BJ (cell line): ENCODE results near the gene EXOC3. TPM values are rescaled to one million over a fixed set of nuclear protein-coding genes. Genes with fewer than 3 reads are reported as not detected.

Source experiments
- CTCF ChIA-PET: fragments of 350-600 bp; formaldehyde crosslinking; extraction: SDS; loops from one replicate; lab custom pipeline; 2021; ENCODE audit warnings: antibody characterized with exemption, inconsistent platforms; lab: Yijun Ruan, JAX
- POLR2A ChIA-PET: fragments of 300-600 bp; sonication (Branson Sonifier 250); formaldehyde crosslinking; extraction: SDS; loops from one replicate; lab custom pipeline; 2021; ENCODE audit warnings: antibody characterized with exemption; lab: Charles Lee
- DNase-seq: peaks from one replicate; pipeline ENCODE4 v3.0.0-alpha.2; 2011; ENCODE audit warnings: low read depth
- H3K27me3 ChIP-seq: 2 replicates; pipeline ENCODE4 v1.6.0; 2011; ENCODE audit warnings: low read length; ENCODE audit not compliant: control insufficient read depth, insufficient read depth
- H3K36me3 ChIP-seq: 2 replicates; pipeline ENCODE4 v1.5.1; 2011; ENCODE audit warnings: low read length; ENCODE audit not compliant: control insufficient read depth, insufficient read depth
- H3K4me3 ChIP-seq: 2 replicates; pipeline ENCODE4 v1.5.1; 2011; ENCODE audit warnings: low read depth, mild to moderate bottlenecking, control low read depth, low read length
- CTCF ChIP-seq: IDR thresholded peaks from 2 replicates; pipeline ENCODE4 v1.5.1; 2011; ENCODE audit warnings: low read depth, mild to moderate bottlenecking, control low read depth, inconsistent platforms, low read length, moderate library complexity; ENCODE audit not compliant: insufficient read depth
- polyA plus RNA-seq: library from polyadenylated mRNA; depleted of rRNA; stranded (reverse); fragments of >200 nt; gene quantifications from 2 replicates; pipeline ENCODE4 v1.2.3, GENCODE V29; 2011

The EXOC3 gene
- polyA plus RNA-seq, 1 experiment: 32.1 TPM

- POLR2A ChIA-PET: no interaction called here
- CTCF ChIA-PET: interaction anchor here (1.0 to 5.3 kb wide), 5 partner anchors 11 to 112 kb away, joined by 4 to 60 read pairs (median 17); partner anchors contain the start of gene AHRR
- TF ChIP-seq CTCF: no peak
- DNase-seq: no peak
- H3K4me3 ChIP-seq: no peak overlapping the region
- peaks cover 29% of the 10 kb centered on the region for H3K36me3 ChIP-seq
- no peaks in the 10 kb centered on the region for H3K27me3 ChIP-seq
Observed at GRCh38 chr5:428754-429452, 14.1 kb upstream of the EXOC3 start.

DNA sequence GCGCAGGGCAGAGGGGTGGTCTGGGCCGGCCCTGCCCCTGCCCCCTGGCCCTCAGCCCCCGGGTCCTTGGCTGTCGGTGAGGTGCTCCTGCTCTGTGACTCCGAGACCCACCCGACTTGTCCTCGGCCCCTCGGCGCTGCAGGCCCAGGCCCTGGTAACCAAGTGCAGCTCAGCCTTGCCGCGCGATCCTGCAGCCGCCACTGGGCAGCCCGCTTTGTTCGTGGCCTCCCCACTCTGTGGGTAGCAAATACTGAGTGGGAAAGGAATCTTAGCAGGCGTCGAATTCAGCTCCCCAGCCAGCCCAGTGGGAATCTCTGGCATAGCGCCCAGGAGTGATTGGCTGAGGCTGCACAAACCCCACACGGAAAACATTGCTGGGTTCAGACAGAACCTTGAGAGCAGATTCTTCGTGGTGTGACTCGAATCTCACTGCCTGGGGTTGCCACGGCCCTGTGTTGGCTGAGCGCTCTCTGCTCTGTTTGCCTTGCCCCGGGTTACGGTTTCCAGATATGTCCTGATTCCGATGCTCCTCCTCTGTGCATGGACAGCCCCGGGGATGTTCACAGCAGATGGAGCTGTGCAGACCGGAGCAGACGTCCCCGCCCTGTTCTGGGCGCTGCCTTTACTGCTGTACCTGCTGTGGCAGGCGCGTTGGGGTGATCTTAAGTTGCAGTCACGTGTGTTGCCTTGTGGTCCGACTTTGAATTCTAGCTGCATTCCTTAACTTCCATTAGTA is 13.4 kb upstream of the EXOC3 start:
- ChIA-PET POLR2A (interaction anchor here (0.6 kb wide), 1 partner anchor 126 kb away, joined by 3 read pairs; no protein-coding TSS in a partner anchor), CTCF (interaction anchor here (0.8 to 5.3 kb wide), 10 partner anchors 10 to 113 kb away, joined by 3 to 60 read pairs (median 4); partner anchors contain the start of gene AHRR)
- DNase-seq: peak; percentile 62
- no peak overlapping the region for H3K4me3 ChIP-seq
- H3K27me3 ChIP-seq: no peaks in the 10 kb centered on the region
- TF ChIP-seq CTCF: no peak
- H3K36me3 ChIP-seq: peaks cover 32% of the 10 kb centered on the region

DNA sequence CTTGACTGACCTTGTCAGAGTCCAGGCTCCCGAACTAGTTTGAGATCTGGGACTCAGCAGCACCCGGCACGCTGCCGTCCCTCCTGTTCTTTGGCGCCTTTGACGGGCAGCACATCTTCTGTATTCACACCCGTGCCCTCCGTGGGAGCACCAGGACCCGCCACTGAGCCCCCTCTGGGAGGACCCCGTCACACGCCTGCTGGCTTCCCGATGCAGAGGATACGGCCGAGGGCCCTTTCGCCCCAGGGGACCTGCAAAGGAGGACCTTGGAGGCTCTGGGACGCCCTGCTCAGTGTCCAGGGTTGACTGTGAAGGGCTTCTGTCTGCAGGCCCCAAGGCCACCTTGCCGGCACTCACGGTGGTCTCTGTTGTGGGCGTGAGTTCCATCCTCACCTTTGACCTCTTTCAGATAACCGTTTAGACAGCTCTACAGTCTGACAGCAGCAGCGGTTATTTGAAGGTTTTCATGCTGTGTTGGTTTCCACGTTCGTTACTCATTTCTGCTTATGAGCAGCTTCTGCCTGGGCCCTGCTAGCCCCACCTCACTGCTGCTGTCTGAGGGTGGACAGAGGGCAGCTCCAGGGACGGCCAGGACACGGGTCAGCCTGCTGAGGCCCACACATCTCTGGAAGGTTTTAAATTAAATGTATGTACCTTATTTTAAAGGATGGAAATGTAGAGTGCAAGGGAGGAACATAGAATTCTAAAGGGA is 12.6 kb upstream of the EXOC3 start:
- ChIA-PET CTCF (interaction anchor here (0.8 to 5.3 kb wide), 13 partner anchors 10 to 113 kb away, joined by 3 to 60 read pairs (median 4); partner anchors contain the start of gene AHRR), POLR2A (interaction anchor here (0.6 kb wide), 1 partner anchor 127 kb away, joined by 3 read pairs; no protein-coding TSS in a partner anchor)
- no peak for TF ChIP-seq CTCF
- DNase-seq: no peak
- no peak overlapping the region for H3K4me3 ChIP-seq
- no peaks in the 10 kb centered on the region for H3K27me3 ChIP-seq
- peaks cover 32% of the 10 kb centered on the region for H3K36me3 ChIP-seq

DNA sequence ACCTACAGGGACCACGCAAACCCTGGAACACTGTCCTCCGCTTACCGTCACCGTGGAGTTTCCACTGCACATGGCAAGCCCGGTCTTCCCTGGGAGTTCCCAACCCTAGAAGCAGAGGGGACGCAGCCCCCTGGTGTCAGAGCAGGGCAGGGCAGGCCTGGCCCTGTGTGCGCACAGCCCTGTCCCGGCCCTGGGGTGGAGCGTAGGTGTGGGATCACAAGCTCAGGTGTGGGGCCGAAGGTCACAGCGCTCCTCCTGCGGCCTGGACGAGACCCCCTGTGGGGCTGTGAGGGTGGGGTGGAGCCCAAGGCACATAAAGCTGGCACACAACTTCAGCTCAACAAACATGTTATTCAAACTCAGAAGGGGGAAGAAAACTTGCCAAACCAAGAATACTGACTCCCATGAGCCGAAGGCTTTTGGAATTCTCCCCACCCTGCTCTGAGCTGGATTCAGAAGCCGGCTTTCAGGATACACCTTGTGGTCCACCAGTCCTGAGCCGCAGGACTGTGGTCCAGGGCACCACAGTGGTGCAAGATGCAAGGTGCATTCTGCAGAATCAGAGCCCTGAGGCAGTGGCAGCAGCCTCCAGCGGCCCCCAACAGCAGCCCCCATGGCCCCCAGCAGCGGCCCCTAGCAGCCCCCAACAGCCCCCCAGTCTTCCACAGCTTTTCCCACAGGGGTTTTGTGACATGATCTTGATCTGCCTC is 11.8 kb upstream of the EXOC3 start:
- peak; percentile 74 for TF ChIP-seq CTCF
- no peak for DNase-seq
- no peak overlapping the region for H3K4me3 ChIP-seq
- H3K27me3 ChIP-seq: no peaks in the 10 kb centered on the region
- H3K36me3 ChIP-seq: peaks cover 32% of the 10 kb centered on the region
- CTCF ChIA-PET: interaction anchor here (1.0 to 5.3 kb wide), 10 partner anchors 11 to 114 kb away, joined by 3 to 60 read pairs (median 6); partner anchors contain the start of gene AHRR
- POLR2A ChIA-PET: no interaction called here
